ENCODE data around the gene POP4. TPM values are rescaled to one million over a fixed set of nuclear protein-coding genes. Genes with fewer than 3 reads are reported as not detected.
A peak's percentile ranks its signal among the peaks of the same experiment; 100 is the strongest.

The POP4 gene
- total and polyA plus RNA-seq, 10 of the 15 experiments (the other 5 are each of a cell fraction or from before 2014, with no cell fraction given) = 52.1 to 231 (median 118) TPM

- TF ChIP-seq PBX3 (IDR thresholded peaks at IDR 0.05; ENCODE audit: insufficient replicate concordance, low read depth, low read length) = no peak
- peak; percentile 89 for TF ChIP-seq POLR2AphosphoS2 (IDR thresholded peaks at IDR 0.05; ENCODE audit: low read depth, low read length)
- 0 out of 2 replicates have a peak, but pooled peaks have one; percentile 32 for TF ChIP-seq MAX (IDR thresholded peaks at IDR 0.05; ENCODE audit: low read depth, low read length)
- peak; percentile 50 to 56; a peak in 3 of 4 replicates for TF ChIP-seq BHLHE40 (IDR thresholded peaks at IDR 0.05; ENCODE audit: borderline replicate concordance in 1 of 2, low read depth in 2 of 2, low read length in 1 of 2)
- TF ChIP-seq USF1 (IDR thresholded peaks at IDR 0.05; ENCODE audit: borderline replicate concordance, extremely low read length, insufficient read depth, low read depth, low read length) = no peak
- peak; percentile 90 for TF ChIP-seq NKRF (conservative IDR thresholded peaks at IDR 0.05)
- peak; percentile 83 for TF ChIP-seq IKZF1 (conservative IDR thresholded peaks at IDR 0.05)
- peak; percentile 89; the same call in 1 of the 2 replicates for TF ChIP-seq SIN3A (IDR thresholded peaks at IDR 0.05; ENCODE audit: low read depth, low read length)
- TF ChIP-seq ZNF687 (IDR thresholded peaks at IDR 0.05) = 0 out of 2 replicates have a peak, but pooled peaks have one; percentile 56
- TF ChIP-seq CHD1 (IDR thresholded peaks at IDR 0.05; ENCODE audit: low read depth, low read length) = no peak; the same call in 1 of the 2 replicates
- no peak for TF ChIP-seq BACH1 (IDR thresholded peaks at IDR 0.05; ENCODE audit: borderline replicate concordance)
- no peak for TF ChIP-seq KLF5 (IDR thresholded peaks at IDR 0.05; ENCODE audit: partially characterized antibody)
- TF ChIP-seq CREM (IDR thresholded peaks at IDR 0.05; ENCODE audit: low read depth) = peak; percentile 100
- TF ChIP-seq NR2F1 (conservative IDR thresholded peaks at IDR 0.05) = peak; percentile 62; the same call in 1 of the 2 replicates
- TF ChIP-seq ZNF207 (IDR thresholded peaks at IDR 0.05; ENCODE audit: borderline replicate concordance) = peak; percentile 76; the same call in 1 of the 2 replicates
- TF ChIP-seq E2F8 (IDR thresholded peaks at IDR 0.05; ENCODE audit: low read depth, partially characterized antibody) = peak; percentile 87
- TF ChIP-seq SMARCA5 (IDR thresholded peaks at IDR 0.05) = 0 out of 2 replicates have a peak, but pooled peaks have one; percentile 47
These were observed at the start of gene POP4 (continued) for GRCh38 chr19:29605653-29606419.
